GM10266 (cell line): Measurements from ENCODE around the gene CAPZB.

Experiments
- DNase-seq: peaks from one replicate; pipeline ENCODE4 v3.0.0; 2012; ENCODE audit errors: extremely low spot score
- TF ChIP-seq, protein P1 (sequence below): IDR thresholded peaks from 2 replicates; pipeline ENCODE4 v1.5.1; 2012; ENCODE audit warnings: mild to moderate bottlenecking, low read depth; ENCODE audit not compliant: control insufficient read depth, insufficient read depth; ENCODE audit errors: missing control alignments

CAPZB gene

GRCh38 chr1:19495799-19496526, 10.6 kb upstream of the CAPZB start:
- TF ChIP-seq, protein P1, sequence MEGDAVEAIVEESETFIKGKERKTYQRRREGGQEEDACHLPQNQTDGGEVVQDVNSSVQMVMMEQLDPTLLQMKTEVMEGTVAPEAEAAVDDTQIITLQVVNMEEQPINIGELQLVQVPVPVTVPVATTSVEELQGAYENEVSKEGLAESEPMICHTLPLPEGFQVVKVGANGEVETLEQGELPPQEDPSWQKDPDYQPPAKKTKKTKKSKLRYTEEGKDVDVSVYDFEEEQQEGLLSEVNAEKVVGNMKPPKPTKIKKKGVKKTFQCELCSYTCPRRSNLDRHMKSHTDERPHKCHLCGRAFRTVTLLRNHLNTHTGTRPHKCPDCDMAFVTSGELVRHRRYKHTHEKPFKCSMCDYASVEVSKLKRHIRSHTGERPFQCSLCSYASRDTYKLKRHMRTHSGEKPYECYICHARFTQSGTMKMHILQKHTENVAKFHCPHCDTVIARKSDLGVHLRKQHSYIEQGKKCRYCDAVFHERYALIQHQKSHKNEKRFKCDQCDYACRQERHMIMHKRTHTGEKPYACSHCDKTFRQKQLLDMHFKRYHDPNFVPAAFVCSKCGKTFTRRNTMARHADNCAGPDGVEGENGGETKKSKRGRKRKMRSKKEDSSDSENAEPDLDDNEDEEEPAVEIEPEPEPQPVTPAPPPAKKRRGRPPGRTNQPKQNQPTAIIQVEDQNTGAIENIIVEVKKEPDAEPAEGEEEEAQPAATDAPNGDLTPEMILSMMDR = no peak
- no peak for DNase-seq

DNA sequence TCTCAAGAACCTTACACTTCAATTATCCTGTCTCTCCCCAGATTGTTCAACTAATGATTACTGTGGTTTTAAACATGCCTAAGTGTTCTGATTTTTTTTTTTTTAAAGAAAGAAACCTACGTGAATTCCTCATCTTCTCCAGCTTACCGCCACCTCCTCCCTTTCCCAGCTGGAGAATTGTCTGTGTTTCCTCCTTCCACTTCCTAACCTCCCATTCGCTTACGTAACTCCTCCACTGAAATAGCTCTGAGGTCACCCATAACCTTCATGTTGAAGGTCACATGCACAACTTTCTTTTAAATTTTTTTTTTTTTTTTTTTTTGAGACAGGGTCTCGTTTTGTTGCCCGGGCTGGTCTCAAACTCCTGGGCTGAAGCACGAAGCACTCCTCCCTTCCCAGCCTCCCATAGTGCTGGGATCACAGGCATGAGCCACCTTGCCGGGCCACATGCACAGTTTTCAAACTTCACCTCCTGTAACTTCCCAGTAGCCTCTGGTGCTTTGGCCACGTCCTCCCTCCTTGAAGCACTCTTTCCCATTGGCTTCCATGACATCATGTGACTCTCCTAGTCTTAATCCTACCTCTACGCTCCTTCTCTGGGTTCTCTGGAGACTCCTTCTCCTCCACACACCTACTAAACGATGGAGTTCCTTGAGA, 9.8 kb upstream of the CAPZB start:
- TF ChIP-seq, protein P1 = no peak
- DNase-seq = no peak

DNA sequence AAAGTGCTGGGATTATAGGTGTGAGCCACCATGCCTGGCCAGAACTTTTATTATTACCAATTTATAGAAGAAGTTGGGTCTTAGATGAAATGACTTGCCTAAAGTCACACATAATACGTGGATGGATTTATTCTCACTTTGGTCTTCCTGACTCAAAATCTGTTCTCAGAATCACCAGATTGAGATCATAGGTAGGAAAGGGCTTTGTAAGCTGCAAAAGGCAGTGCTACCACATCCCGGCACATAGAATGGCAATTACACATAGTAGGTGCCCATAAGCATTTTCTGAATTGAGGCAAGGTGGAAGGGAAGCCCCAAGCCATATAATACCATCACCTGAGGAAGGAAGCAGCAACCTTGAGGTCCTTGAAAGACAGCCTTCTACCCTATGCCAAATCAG, 8.2 kb upstream of the CAPZB start:
- no peak for DNase-seq
- TF ChIP-seq, protein P1 = no peak

DNA sequence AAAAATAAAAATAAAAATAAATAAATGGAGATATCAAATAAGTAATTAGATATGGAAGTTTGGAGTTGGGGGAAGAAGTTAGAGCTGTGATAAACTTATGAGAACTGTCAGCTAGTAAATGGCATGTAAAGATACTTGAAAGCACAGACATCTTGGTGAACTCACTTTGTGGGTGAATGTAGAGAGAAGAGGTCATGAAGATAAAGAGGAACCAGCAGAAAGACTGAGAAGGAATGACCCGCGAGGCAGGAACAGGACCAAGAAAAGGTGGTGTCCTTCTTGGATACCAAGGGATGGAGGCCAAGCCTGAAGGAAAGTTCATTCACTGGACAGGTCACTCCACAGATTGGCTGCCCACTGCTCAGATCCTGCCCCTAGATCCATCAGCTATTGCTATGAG, 4.7 kb upstream of the CAPZB start:
- TF ChIP-seq, protein P1 = no peak
- DNase-seq = no peak

GRCh38 chr1:19488136-19488535, 2.8 kb upstream of the CAPZB start:
- no peak for DNase-seq
- TF ChIP-seq, protein P1 = no peak

DNA sequence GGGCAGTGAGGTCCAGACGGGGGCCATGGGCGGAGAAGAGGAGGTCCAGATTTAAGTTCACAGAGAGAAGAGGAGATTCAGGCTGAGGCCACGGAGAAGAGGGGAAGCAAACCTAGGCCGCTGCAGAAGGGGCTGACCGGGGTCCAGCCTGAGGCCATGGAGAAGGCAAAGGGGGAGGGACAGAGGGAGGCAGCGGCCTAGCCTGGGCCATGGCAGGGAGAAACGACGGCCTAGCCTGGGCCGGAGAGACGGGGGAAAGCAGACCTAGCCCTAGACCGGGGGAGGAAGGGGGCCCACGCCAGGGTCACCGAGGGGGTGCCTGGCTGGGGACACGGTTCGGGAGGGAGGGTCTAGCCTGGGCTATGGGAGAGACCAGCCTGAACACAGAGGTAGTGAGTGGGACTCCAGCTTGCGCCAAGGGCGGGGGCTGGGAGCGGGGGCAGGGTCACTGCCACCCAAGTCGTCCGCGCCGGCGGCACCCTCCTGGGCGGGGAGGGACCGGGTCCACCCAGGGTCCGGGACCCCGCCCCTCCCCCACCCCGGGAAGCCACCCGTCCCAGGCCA, 459 bp downstream of the CAPZB start:
- TF ChIP-seq, protein P1 = no peak
- peak; percentile 31 for DNase-seq

- no peak for DNase-seq
- TF ChIP-seq, protein P1 = no peak
These were observed 971 bp downstream of the CAPZB start for GRCh38 chr1:19484338-19484797.
